ENCODE measurements around the gene PARD6G. TPM values are rescaled to one million over a fixed set of nuclear protein-coding genes. Genes with fewer than 3 reads are reported as not detected.

PARD6G gene
- total RNA-seq, 3 donors from 2014 or later = 0.58 to 8.5 (median 2.0) TPM

- no peaks in the 10 kb centered on the region for H3K4me1 ChIP-seq (ENCODE audit: low read depth)
- TF ChIP-seq, protein P1, sequence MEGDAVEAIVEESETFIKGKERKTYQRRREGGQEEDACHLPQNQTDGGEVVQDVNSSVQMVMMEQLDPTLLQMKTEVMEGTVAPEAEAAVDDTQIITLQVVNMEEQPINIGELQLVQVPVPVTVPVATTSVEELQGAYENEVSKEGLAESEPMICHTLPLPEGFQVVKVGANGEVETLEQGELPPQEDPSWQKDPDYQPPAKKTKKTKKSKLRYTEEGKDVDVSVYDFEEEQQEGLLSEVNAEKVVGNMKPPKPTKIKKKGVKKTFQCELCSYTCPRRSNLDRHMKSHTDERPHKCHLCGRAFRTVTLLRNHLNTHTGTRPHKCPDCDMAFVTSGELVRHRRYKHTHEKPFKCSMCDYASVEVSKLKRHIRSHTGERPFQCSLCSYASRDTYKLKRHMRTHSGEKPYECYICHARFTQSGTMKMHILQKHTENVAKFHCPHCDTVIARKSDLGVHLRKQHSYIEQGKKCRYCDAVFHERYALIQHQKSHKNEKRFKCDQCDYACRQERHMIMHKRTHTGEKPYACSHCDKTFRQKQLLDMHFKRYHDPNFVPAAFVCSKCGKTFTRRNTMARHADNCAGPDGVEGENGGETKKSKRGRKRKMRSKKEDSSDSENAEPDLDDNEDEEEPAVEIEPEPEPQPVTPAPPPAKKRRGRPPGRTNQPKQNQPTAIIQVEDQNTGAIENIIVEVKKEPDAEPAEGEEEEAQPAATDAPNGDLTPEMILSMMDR (IDR thresholded peaks at IDR 0.05) = no peak
- DNase-seq (peak in 1 of 3 donors; percentile 22), ATAC-seq (peak; percentile 51)
- no peaks in the 10 kb centered on the region for H3K9me3 ChIP-seq
- H3K4me3 ChIP-seq = no peak overlapping the region
- H3K36me3 ChIP-seq (ENCODE audit: low read depth) = no peaks in the 10 kb centered on the region
- intact Hi-C loops (cut with DNase I, micrococcal nuclease) = no loop called here
Measured at GRCh38 chr18:80154293-80154692, 93.0 kb downstream of the PARD6G start.

DNA sequence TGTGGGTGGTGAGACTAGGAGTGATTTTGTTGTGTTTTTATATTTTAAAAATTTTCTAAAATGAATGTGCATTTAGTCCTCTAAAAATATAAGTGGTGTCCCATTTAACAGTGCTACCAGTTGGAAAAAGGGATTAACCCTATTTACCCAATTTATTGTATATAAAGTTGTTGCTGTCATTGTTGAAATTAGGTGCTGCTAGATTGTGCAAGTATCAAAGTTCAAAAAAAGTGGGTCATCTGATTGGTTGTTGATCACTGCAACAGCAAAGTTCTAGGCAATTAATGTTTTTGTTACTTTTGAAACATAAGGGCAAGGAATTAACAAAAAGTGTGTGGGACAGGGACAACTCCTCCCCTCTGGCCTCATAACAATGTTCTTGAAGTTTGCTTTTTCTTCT lies 97.6 kb downstream of the PARD6G start:
- H3K4me3 ChIP-seq = no peak overlapping the region
- H3K36me3 ChIP-seq (ENCODE audit: low read depth) = no peaks in the 10 kb centered on the region
- intact Hi-C loops (cut with DNase I, micrococcal nuclease) = loop anchor here in 1 of 2 donors (5.0 kb wide), 1 partner anchor 162 kb away; the partner anchor contains the start of gene TXNL4A
- peaks cover 4% of the 10 kb centered on the region for H3K4me1 ChIP-seq (ENCODE audit: low read depth)
- ATAC-seq (no peak), DNase-seq (no peak)
- no peaks in the 10 kb centered on the region for H3K9me3 ChIP-seq
- TF ChIP-seq, protein P1 (IDR thresholded peaks at IDR 0.05) = no peak

DNA sequence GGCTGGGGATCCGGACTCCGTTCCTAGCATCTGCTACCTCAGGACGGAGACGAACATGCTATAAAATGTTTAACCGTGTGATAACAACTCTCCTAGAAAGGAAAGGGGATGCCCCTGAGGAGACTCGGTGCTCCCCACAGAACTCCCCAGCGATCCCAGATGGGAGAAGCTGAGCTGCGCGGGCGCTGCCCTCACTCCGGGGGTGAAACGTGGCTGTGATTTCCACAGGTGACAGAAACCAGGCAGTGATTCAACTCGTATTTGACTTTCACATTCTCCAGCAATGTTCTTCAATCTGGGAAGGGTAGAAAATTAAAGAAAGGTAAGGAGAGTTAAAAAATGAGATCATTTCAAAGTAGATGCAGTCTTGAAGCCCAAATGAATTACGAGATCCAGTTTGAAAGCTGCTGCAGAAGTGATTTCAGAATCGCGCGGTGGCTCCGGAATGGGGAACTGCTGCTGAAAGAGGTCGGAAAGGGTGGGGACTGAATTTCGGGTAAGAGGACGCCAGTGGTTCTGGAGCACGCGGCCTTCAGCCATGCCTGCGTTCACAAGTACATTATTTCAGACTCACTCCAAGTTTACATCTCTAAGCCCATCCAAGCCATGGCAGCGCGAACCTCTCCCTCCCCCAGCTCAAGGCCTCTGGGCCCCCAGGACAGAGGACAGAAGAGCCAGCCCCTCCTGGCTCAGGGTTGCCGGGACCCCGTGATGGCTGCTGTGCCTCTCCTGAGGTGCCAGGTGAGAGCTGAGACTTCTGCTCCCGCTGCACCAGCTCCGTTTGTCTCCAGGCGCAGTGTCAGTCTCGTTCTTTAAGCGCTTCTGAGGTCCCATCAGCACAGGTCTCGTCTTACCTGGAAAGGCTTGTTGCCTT lies 98.8 kb downstream of the PARD6G start:
- Histone ChIP-seq H3K36me3 (ENCODE audit: low read depth) (no peaks in the 10 kb centered on the region), H3K9me3 (no peaks in the 10 kb centered on the region), H3K4me3 (no peak overlapping the region), H3K4me1 (ENCODE audit: low read depth) (peaks cover 4% of the 10 kb centered on the region)
- TF ChIP-seq, protein P1 (IDR thresholded peaks at IDR 0.05) = no peak
- peak in 2 of 3 donors; percentile 16 to 43 for DNase-seq
- peak; percentile 16 for ATAC-seq
- intact Hi-C loops (cut with DNase I, micrococcal nuclease) = loop anchor here in 1 of 2 donors (5.0 kb wide), 1 partner anchor 161 kb away; the partner anchor contains the start of gene TXNL4A

- DNase-seq (peak; percentile 88 to 94 (median 91)), ATAC-seq (peak; percentile 88)
- Histone ChIP-seq H3K36me3 (ENCODE audit: low read depth) (no peaks in the 10 kb centered on the region), H3K4me1 (ENCODE audit: low read depth) (peaks cover 4% of the 10 kb centered on the region), H3K9me3 (no peaks in the 10 kb centered on the region), H3K4me3 (no peak overlapping the region)
- TF ChIP-seq, protein P1 (IDR thresholded peaks at IDR 0.05) = no peak
- intact Hi-C loops (cut with DNase I, micrococcal nuclease) = loop anchor here in 1 of 2 donors (5.0 kb wide), 1 partner anchor 160 kb away; the partner anchor contains the start of gene TXNL4A
Measured at GRCh38 chr18:80147418-80148325, 99.6 kb downstream of the PARD6G start.

- intact Hi-C loops (cut with DNase I, micrococcal nuclease) = loop anchor here in 1 of 2 donors (5.0 kb wide), 1 partner anchor 160 kb away; the partner anchor contains the start of gene TXNL4A
- Histone ChIP-seq H3K36me3 (ENCODE audit: low read depth) (no peaks in the 10 kb centered on the region), H3K4me1 (ENCODE audit: low read depth) (peaks cover 4% of the 10 kb centered on the region), H3K4me3 (no peak overlapping the region), H3K9me3 (no peaks in the 10 kb centered on the region)
- peak; percentile 38 for ATAC-seq
- peak in 1 of 3 donors; percentile 27 for DNase-seq
- TF ChIP-seq, protein P1 (IDR thresholded peaks at IDR 0.05) = no peak
Measured at GRCh38 chr18:80147037-80147417, 100.3 kb downstream of the PARD6G start.

Measured in mucosa of descending colon (tissue), 3 donors.